BJ (cell line): ENCODE results near the gene ADRM1. TPM values are rescaled to one million over a fixed set of nuclear protein-coding genes. Genes with fewer than 3 reads are reported as not detected.

Experiments
- CTCF ChIA-PET: fragments of 350-600 bp; formaldehyde crosslinking; extraction: SDS; loops from one replicate; lab custom pipeline; 2021; ENCODE audit warnings: antibody characterized with exemption, inconsistent platforms; lab: Yijun Ruan, JAX
- POLR2A ChIA-PET: fragments of 300-600 bp; sonication (Branson Sonifier 250); formaldehyde crosslinking; extraction: SDS; loops from one replicate; lab custom pipeline; 2021; ENCODE audit warnings: antibody characterized with exemption; lab: Charles Lee
- DNase-seq: peaks from one replicate; pipeline ENCODE4 v3.0.0-alpha.2; 2011; ENCODE audit warnings: low read depth
- H3K27me3 ChIP-seq: 2 replicates; pipeline ENCODE4 v1.6.0; 2011; ENCODE audit warnings: low read length; ENCODE audit not compliant: control insufficient read depth, insufficient read depth
- H3K36me3 ChIP-seq: 2 replicates; pipeline ENCODE4 v1.5.1; 2011; ENCODE audit warnings: low read length; ENCODE audit not compliant: control insufficient read depth, insufficient read depth
- H3K4me3 ChIP-seq: 2 replicates; pipeline ENCODE4 v1.5.1; 2011; ENCODE audit warnings: low read depth, mild to moderate bottlenecking, control low read depth, low read length
- CTCF ChIP-seq: IDR thresholded peaks from 2 replicates; pipeline ENCODE4 v1.5.1; 2011; ENCODE audit warnings: low read depth, mild to moderate bottlenecking, control low read depth, inconsistent platforms, low read length, moderate library complexity; ENCODE audit not compliant: insufficient read depth
- polyA plus RNA-seq: library from polyadenylated mRNA; depleted of rRNA; stranded (reverse); fragments of >200 nt; gene quantifications from 2 replicates; pipeline ENCODE4 v1.2.3, GENCODE V29; 2011

Gene ADRM1
- polyA plus RNA-seq, 1 experiment, result 115 TPM

DNA sequence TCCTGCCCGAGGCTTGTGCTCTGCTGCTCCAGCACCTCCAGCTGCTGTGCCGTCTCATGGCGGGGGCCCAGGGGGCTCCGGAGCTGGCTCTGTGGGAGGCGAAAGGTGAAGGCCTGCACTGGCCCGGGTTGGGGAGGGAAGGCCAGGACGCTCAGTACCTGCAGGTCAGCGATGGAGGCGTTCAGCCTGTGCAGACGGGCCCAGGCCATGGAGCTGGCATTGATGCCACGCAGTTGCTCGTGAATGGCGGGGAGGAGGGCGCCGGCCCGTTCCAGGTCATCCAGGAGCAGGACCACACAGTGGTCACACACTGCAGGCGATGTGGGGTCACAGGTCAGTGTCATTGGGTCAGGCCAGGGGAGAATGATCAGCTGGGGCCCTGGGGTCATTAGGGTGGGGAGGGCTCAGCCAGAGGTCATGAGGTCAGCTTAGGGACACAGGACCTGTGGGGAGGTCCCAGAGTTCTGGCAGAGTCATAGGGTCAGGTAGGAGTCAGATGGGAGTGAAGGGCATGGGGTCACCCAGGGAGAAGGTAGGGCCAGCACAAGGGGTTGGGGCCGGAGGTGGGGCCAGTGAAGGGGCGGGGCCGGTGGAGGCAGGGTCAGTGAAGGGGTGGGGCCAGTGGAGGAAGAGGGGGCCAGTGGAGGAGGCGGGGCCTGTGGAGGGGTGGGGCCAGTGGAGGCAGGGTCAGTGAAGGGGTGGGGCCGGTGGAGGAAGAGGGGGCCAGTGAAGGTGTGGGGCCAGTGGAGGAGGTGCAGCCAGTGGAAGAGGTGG, 18.0 kb downstream of the ADRM1 start:
- H3K27me3 ChIP-seq, result no peaks in the 10 kb centered on the region
- H3K36me3 ChIP-seq, result peaks cover 1% of the 10 kb centered on the region
- TF ChIP-seq CTCF, result no peak
- H3K4me3 ChIP-seq, result no peak overlapping the region
- DNase-seq, result no peak
- CTCF ChIA-PET, result no interaction called here
- POLR2A ChIA-PET, result no interaction called here

- CTCF ChIA-PET, result no interaction called here
- no peaks in the 10 kb centered on the region; the same call in 1 of the 2 replicates for H3K36me3 ChIP-seq
- DNase-seq, result no peak
- no peaks in the 10 kb centered on the region for H3K27me3 ChIP-seq
- no peak for TF ChIP-seq CTCF
- POLR2A ChIA-PET, result no interaction called here
- H3K4me3 ChIP-seq, result no peak overlapping the region
These were observed 18.7 kb downstream of the ADRM1 start for GRCh38 chr20:62321521-62321948.

- POLR2A ChIA-PET, result no interaction called here
- CTCF ChIA-PET, result no interaction called here
- H3K27me3 ChIP-seq, result no peaks in the 10 kb centered on the region
- H3K36me3 ChIP-seq, result no peaks in the 10 kb centered on the region; the same call in 1 of the 2 replicates
- TF ChIP-seq CTCF, result no peak
- H3K4me3 ChIP-seq, result no peak overlapping the region
- DNase-seq, result no peak
These were observed 19.2 kb downstream of the ADRM1 start for GRCh38 chr20:62321975-62322374.

GRCh38 chr20:62322492-62323041, 19.8 kb downstream of the ADRM1 start:
- CTCF ChIA-PET, result no interaction called here

More at GRCh38 chr20:62322492-62323041, 19.8 kb downstream of the ADRM1 start:
- POLR2A ChIA-PET, result no interaction called here
- Histone ChIP-seq H3K4me3 (no peak overlapping the region), H3K36me3 (no peaks in the 10 kb centered on the region; the same call in 1 of the 2 replicates), H3K27me3 (no peaks in the 10 kb centered on the region)
- no peak for DNase-seq
- TF ChIP-seq CTCF, result no peak
